Brain microvascular endothelial cell (primary cell): Measurements from ENCODE around the gene TEC.

Source experiments
- DNase-seq: peaks from one replicate; pipeline ENCODE4 v3.0.0-alpha.2; 2020
- H3K27ac ChIP-seq: fragments of 250-450 bp; sonication (Bioruptor Pico); 2 replicates; pipeline ENCODE4 v1.5.1; 2020; ENCODE audit warnings: mild to moderate bottlenecking, moderate library complexity
- H3K27me3 ChIP-seq: fragments of 250-450 bp; sonication (Bioruptor Pico); replicated peaks from 2 replicates; pipeline ENCODE4 v1.5.1; 2020; ENCODE audit warnings: mild to moderate bottlenecking
- H3K36me3 ChIP-seq: fragments of 250-450 bp; sonication (Bioruptor Pico); replicated peaks from 2 replicates; pipeline ENCODE4 v1.5.1; 2020; ENCODE audit warnings: mild to moderate bottlenecking
- H3K4me3 ChIP-seq: 2 replicates; pipeline ENCODE4 v1.5.1; 2011; ENCODE audit warnings: low read depth, mild to moderate bottlenecking, control low read depth, low read length, moderate library complexity
- CTCF ChIP-seq: IDR thresholded peaks from 2 replicates; pipeline ENCODE4 v1.5.1; 2011; ENCODE audit warnings: low read depth, mild to moderate bottlenecking, moderate library complexity, low read length, control low read depth, inconsistent platforms; ENCODE audit errors: missing control alignments
- in situ Hi-C: cut with HindIII; loops from 2 replicates; pipeline ENCODE4 v1.10.0; 2017; ENCODE audit warnings: low sequenced_read_pairs, low pct_ligation_motif_present

Gene TEC

DNA sequence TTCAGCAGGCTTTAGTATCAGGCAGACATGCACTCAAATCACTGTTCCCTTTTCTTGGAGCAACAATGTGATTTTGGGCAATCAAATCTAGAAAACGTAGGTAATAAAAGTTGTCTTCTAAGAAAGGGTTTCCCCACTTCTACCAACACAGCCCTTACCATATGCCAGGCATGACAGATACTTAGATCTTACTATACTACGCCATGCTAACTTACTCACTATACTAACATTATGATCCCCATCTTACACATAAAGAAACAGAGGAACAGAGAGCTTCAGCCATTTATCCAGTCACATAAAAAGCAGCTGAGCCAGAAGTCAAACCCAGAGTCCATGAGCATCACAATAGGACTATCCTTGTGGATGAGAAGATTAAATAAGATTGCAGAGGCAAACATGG, 144.8 kb downstream of the TEC start:
- in situ Hi-C loops = no loop called here
- no peak for TF ChIP-seq CTCF
- no peak for DNase-seq
- Histone ChIP-seq H3K27ac (no peak overlapping the region), H3K36me3 (no peaks in the 10 kb centered on the region), H3K27me3 (no peaks in the 10 kb centered on the region), H3K4me3 (no peak overlapping the region)

DNA sequence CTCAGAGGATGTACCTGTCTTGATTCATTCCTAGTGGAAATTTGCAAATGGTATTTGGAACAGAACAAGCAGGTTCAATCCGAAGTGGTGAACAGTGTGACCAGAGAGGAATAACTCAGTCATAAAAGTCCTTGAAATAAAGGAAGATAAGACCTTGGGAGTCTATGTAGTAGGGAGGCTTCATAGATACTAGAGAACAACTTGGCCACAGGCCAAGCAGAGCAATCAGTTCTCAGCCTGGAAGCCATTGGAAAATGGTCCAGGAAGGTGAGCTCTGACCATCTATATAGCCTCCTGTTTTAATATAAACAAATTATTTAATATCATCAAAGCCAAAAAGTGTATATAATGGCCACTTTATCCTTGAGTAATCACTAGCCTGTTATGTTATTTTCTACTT, 146.9 kb downstream of the TEC start:
- Histone ChIP-seq H3K27me3 (no peaks in the 10 kb centered on the region), H3K36me3 (no peaks in the 10 kb centered on the region), H3K4me3 (no peak overlapping the region), H3K27ac (no peak overlapping the region)
- TF ChIP-seq CTCF = no peak
- in situ Hi-C loops = no loop called here
- DNase-seq = no peak

DNA sequence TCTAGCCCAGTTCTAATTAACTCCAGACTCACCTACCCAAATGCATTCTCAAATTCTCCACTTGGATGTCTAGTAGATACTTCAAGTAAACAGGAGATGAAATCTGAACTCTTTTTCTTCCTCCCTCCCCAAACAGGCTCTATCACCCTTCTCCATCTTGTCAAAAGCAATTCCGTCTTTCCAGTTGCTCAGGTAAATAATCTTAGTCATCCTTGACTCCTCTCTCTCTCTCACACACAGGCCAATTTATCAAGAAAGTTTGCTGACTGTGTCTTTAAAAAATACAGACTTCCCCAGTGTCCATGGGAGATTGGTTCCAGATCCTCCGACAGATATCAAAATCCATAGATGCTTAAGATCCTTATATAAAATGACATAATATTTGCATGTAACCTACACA, 148.5 kb downstream of the TEC start:
- TF ChIP-seq CTCF = no peak
- H3K27ac ChIP-seq = no peak overlapping the region
- no peak overlapping the region for H3K4me3 ChIP-seq
- H3K27me3 ChIP-seq = no peaks in the 10 kb centered on the region
- H3K36me3 ChIP-seq = no peaks in the 10 kb centered on the region
- in situ Hi-C loops = no loop called here
- DNase-seq = no peak

DNA sequence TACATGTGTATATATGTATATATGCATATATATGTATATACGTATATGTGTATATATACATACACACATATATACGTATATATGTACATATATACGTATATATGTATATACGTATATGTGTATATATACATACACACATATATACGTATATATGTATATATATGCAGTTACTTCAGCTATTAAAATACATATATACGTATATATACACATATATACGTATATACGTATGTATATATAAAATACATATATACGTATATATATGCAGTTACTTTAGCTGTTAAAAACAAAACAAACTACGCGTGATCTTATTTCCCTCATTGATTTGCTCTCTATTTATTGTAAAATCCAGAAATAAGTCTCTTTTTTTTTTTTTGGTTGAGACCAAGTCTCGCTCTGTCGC, 149.5 kb downstream of the TEC start:
- Histone ChIP-seq H3K27ac (no peak overlapping the region), H3K4me3 (no peak overlapping the region), H3K27me3 (no peaks in the 10 kb centered on the region), H3K36me3 (no peaks in the 10 kb centered on the region)
- no peak for DNase-seq
- TF ChIP-seq CTCF = no peak
- in situ Hi-C loops = no loop called here

- Histone ChIP-seq H3K27me3 (no peaks in the 10 kb centered on the region), H3K4me3 (no peak overlapping the region), H3K27ac (no peak overlapping the region), H3K36me3 (no peaks in the 10 kb centered on the region)
- TF ChIP-seq CTCF = no peak
- no peak for DNase-seq
- in situ Hi-C loops = no loop called here
Observed at GRCh38 chr4:48119646-48120045, 150.0 kb downstream of the TEC start.

DNA sequence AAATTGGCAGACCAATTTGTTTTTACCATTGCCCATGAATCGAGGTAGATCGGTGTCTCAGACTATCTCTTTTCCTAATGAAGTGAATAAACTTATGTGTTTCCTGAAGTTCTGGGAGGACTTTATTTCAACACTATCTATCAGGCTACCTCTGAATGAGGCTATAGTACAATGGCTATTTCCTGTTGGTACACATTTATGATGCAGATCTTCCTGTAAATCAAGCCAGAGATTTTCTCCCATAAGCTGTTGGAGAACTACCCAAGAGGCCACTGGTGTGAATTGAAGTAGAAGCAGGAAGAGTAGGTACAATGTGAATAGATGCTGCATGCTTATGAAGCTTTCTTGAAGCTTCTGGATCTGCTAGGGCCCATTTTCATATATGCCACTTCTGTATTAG, 151.6 kb downstream of the TEC start:
- in situ Hi-C loops = no loop called here
- Histone ChIP-seq H3K4me3 (no peak overlapping the region), H3K27ac (no peak overlapping the region), H3K36me3 (no peaks in the 10 kb centered on the region), H3K27me3 (no peaks in the 10 kb centered on the region)
- TF ChIP-seq CTCF = no peak
- no peak for DNase-seq
